Measurements from ENCODE around the gene CDC26.

Gene CDC26

DNA sequence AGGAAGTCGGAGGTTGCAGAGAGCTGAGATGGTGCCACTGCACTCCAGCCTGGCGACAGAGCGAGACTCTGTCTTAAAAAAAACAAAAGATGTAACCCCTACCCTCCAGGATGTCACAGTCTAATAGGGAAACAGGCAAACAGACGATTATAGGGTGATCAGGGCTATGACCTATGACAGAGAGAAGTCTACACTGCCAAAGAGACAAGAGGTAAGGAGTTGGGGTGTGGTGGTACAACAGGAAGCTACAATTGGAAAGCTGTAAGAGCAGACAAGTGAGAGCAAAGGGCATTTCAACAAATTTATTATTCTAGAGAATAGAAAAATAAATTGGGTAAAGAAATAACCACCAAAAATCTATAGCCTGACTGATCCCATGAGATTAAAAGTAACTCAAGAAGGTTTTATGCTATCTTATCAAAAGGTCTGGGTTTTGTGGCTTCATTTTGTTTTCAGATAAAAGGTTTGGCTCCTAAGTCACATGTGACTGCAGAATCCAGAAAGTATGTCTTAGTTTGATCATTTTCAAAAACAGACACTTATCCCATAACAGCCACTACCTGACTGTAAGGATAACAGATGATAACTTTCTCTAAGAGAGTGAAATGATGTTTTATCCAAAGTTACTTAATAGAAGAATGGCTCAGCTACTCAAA is 7.3 kb downstream of the CDC26 start:
- Histone ChIP-seq H3K27ac (ENCODE audit: low read length) (no peak overlapping the region), H3K4me1 (ENCODE audit: low read length) (no peaks in the 10 kb centered on the region), H4K20me1 (ENCODE audit: insufficient read depth, low read length) (no peaks in the 10 kb centered on the region), H3K4me3 (ENCODE audit: low read length) (no peak overlapping the region), H3K36me3 (replicated peaks; ENCODE audit: low read depth, low read length) (peaks cover 40% of the 10 kb centered on the region), H3K9ac (ENCODE audit: low read length) (no peak overlapping the region), H3K4me2 (ENCODE audit: low read length) (no peak overlapping the region), H3K27me3 (ENCODE audit: low read depth, low read length) (no peaks in the 10 kb centered on the region), H3K9me3 (ENCODE audit: insufficient read depth, low read length) (no peaks in the 10 kb centered on the region), H2AFZ (ENCODE audit: low read depth, low read length) (no peak overlapping the region), H3K79me2 (ENCODE audit: low read length) (no peaks in the 10 kb centered on the region)
- TF ChIP-seq, protein P1, sequence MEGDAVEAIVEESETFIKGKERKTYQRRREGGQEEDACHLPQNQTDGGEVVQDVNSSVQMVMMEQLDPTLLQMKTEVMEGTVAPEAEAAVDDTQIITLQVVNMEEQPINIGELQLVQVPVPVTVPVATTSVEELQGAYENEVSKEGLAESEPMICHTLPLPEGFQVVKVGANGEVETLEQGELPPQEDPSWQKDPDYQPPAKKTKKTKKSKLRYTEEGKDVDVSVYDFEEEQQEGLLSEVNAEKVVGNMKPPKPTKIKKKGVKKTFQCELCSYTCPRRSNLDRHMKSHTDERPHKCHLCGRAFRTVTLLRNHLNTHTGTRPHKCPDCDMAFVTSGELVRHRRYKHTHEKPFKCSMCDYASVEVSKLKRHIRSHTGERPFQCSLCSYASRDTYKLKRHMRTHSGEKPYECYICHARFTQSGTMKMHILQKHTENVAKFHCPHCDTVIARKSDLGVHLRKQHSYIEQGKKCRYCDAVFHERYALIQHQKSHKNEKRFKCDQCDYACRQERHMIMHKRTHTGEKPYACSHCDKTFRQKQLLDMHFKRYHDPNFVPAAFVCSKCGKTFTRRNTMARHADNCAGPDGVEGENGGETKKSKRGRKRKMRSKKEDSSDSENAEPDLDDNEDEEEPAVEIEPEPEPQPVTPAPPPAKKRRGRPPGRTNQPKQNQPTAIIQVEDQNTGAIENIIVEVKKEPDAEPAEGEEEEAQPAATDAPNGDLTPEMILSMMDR (IDR thresholded peaks at IDR 0.05; ENCODE audit: low read depth, low read length), result no peak
- no peak for TF ChIP-seq EZH2phosphoT487 (IDR thresholded peaks at IDR 0.05; ENCODE audit: low read depth)

DNA sequence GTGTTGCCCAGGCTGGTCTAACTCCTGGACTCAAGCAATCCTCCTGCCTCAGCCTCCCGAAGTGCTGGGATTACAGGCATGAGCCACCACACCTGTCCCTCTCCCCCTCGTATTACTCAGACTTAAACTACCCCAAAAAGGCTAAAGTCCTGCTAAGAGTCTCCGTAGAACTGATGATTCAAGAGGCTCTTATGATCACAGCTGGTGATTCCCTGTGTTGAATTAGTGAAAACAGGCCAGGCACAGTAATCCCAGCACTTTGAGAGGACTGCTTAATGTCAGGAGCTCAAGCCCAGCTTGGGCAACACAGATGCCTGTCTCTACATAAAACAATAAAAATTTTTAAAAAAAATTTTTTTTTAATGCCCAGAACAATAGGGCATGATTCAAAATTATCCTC is 9.2 kb downstream of the CDC26 start:
- no peak overlapping the region for H3K9ac ChIP-seq (ENCODE audit: low read length)
- H3K4me1 ChIP-seq (ENCODE audit: low read length), result no peaks in the 10 kb centered on the region
- H3K4me2 ChIP-seq (ENCODE audit: low read length), result no peak overlapping the region
- H3K27ac ChIP-seq (ENCODE audit: low read length), result no peak overlapping the region
- no peaks in the 10 kb centered on the region for H3K79me2 ChIP-seq (ENCODE audit: low read length)
- no peaks in the 10 kb centered on the region for H4K20me1 ChIP-seq (ENCODE audit: insufficient read depth, low read length)
- H3K36me3 ChIP-seq (replicated peaks; ENCODE audit: low read depth, low read length), result peaks cover 39% of the 10 kb centered on the region
- no peaks in the 10 kb centered on the region for H3K27me3 ChIP-seq (ENCODE audit: low read depth, low read length)
- H3K4me3 ChIP-seq (ENCODE audit: low read length), result no peak overlapping the region
- TF ChIP-seq, protein P1 (IDR thresholded peaks at IDR 0.05; ENCODE audit: low read depth, low read length), result no peak
- no peak for TF ChIP-seq EZH2phosphoT487 (IDR thresholded peaks at IDR 0.05; ENCODE audit: low read depth)
- H2AFZ ChIP-seq (ENCODE audit: low read depth, low read length), result no peak overlapping the region
- H3K9me3 ChIP-seq (ENCODE audit: insufficient read depth, low read length), result no peaks in the 10 kb centered on the region

GRCh38 chr9:113261917-113262671 is 13.3 kb downstream of the CDC26 start:
- TF ChIP-seq, protein P1 (IDR thresholded peaks at IDR 0.05; ENCODE audit: low read depth, low read length), result no peak
- no peak for TF ChIP-seq EZH2phosphoT487 (IDR thresholded peaks at IDR 0.05; ENCODE audit: low read depth)
- no peak overlapping the region for H3K4me3 ChIP-seq (ENCODE audit: low read length)
- peaks cover 31% of the 10 kb centered on the region for H3K36me3 ChIP-seq (replicated peaks; ENCODE audit: low read depth, low read length)
- H3K27ac ChIP-seq (ENCODE audit: low read length), result no peak overlapping the region
- H2AFZ ChIP-seq (ENCODE audit: low read depth, low read length), result no peak overlapping the region
- H4K20me1 ChIP-seq (ENCODE audit: insufficient read depth, low read length), result no peaks in the 10 kb centered on the region
- no peak overlapping the region for H3K9ac ChIP-seq (ENCODE audit: low read length)
- no peaks in the 10 kb centered on the region for H3K9me3 ChIP-seq (ENCODE audit: insufficient read depth, low read length)
- no peak overlapping the region for H3K4me2 ChIP-seq (ENCODE audit: low read length)
- no peaks in the 10 kb centered on the region for H3K27me3 ChIP-seq (ENCODE audit: low read depth, low read length)
- H3K4me1 ChIP-seq (ENCODE audit: low read length), result no peaks in the 10 kb centered on the region
- H3K79me2 ChIP-seq (ENCODE audit: low read length), result no peaks in the 10 kb centered on the region

DNA sequence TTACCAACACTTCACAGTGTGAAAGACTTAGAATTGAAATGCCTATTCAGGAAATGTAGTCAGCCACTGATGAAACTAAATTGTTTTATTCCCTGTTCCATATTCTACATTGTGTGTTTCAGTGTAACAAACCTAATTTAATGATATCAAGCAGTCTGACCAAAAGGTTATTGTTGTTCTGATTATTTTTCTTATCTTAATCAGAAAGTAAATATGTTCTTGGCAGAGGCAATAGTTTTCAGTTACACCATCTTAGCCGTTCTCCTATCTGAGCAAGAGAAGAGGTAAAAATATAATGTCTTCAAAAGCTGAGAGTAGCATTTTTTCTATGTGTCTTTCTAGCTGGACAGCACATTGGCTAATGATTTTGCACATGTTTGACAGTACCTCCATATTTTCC is 17.1 kb downstream of the CDC26 start:
- H3K27me3 ChIP-seq (ENCODE audit: low read depth, low read length), result no peaks in the 10 kb centered on the region
- no peak overlapping the region for H3K4me3 ChIP-seq (ENCODE audit: low read length)
- no peaks in the 10 kb centered on the region for H3K9me3 ChIP-seq (ENCODE audit: insufficient read depth, low read length)
- no peak for TF ChIP-seq EZH2phosphoT487 (IDR thresholded peaks at IDR 0.05; ENCODE audit: low read depth)
- TF ChIP-seq, protein P1 (IDR thresholded peaks at IDR 0.05; ENCODE audit: low read depth, low read length), result no peak
- H3K9ac ChIP-seq (ENCODE audit: low read length), result no peak overlapping the region
- H3K36me3 ChIP-seq (replicated peaks; ENCODE audit: low read depth, low read length), result peaks cover 30% of the 10 kb centered on the region
- H3K27ac ChIP-seq (ENCODE audit: low read length), result no peak overlapping the region
- H2AFZ ChIP-seq (ENCODE audit: low read depth, low read length), result no peak overlapping the region
- no peaks in the 10 kb centered on the region for H3K79me2 ChIP-seq (ENCODE audit: low read length)
- H4K20me1 ChIP-seq (ENCODE audit: insufficient read depth, low read length), result no peaks in the 10 kb centered on the region
- H3K4me2 ChIP-seq (ENCODE audit: low read length), result no peak overlapping the region
- no peaks in the 10 kb centered on the region for H3K4me1 ChIP-seq (ENCODE audit: low read length)

Data from OCI-LY3 (cell line).